NCI-H446 (cell line): ENCODE measurements around the gene FAM110C.
A peak's percentile ranks its signal among the peaks of the same experiment; 100 is the strongest.
"Not testable (repeated sequence)": the region's sequence is repeated elsewhere in the genome, so short reads cannot be mapped to it uniquely, and the experiment has no call there.

Experiments used
- DNase-seq, 2 experiments: peaks; one replicate each; lab custom pipeline; 2025; lab: John Stamatoyannopoulos, UW

FAM110C gene

DNA sequence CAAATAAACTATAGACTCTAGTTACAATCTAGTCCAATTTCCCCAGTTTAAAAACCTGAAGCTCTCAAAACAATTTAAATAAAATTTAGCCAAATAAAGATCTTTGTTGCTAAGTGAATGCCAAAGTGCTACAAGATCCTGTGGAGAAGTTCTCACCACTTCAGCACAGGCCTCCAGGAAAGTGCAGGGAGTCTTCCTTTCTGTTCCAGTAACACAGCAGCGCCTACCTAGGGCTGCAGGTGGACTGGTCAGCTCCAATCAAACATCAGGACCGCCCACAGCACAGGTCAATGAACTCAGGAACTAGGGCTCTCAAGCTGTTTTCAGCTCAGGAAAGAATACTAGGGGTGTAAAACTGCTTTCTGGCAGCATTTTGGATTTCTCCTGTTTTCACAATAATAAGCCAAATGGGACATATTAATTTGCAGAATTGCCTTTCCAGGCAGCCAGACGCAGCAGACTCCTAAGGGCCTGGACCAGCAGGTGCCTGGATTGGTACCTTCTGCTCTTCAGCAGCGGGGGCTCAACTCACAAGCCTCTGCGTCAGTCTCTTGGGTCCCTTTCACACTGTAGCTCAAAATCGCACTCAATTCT lies 1.5 kb downstream of the FAM110C start:
- no peak for DNase-seq

DNA sequence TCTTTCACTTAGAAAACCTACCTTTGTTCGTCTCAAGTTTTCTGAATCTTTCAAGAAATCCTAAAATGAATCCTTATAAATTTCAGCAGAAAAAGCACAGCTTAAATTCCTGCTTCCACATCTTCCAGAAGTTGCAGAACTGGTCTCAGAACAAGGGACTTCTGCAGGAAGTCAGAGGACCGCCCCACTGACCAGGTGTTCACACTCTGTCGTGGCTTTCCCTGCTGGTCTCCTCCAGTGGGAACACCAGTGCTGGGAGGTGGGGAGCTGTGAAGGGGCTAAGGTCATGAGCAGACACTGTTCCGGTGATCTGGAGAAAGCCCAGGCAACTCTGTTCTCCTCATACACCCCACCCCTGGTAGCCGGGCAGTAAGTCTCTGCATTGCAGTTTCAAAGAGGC lies 3.5 kb downstream of the FAM110C start:
- no peak for DNase-seq

DNA sequence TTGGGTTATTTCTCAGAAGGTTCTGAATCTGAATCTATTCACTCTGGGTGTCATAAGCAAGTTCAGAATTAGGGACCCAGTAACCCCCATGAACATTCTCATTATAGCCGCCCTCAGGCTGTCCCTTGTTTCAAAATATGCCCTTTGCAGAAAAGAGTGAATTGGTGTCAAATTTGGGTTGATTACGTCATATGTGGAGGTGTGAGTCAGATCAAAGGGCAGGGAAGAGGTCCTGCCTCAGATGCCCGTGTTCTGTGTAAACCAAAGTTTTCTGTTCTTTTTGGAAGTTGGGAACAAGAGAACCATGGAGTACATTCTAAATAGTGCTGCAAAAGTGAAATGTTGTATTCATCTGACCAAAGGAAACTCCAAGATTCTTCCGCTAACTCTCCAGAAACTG lies 5.8 kb downstream of the FAM110C start:
- no peak for DNase-seq

DNA sequence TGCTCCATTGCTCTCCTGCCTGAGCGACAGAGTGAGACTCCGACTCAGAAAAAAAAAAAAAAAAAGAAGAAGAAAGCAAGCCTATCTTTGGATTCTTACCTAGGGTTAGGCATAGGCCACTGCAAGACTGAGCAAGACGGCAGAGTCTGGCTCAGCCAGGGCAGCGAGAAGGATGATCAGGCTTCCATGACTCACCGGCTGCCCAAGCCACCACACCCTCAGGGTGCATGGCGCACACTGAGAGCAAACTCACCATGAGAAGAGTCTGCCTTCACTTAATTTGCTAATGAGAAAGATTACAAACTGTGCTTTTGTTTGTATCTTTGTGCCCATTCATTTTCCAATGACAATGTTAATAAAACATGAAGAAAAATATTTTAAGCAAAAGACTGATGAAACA lies 8.2 kb downstream of the FAM110C start:
- no peak for DNase-seq

DNA sequence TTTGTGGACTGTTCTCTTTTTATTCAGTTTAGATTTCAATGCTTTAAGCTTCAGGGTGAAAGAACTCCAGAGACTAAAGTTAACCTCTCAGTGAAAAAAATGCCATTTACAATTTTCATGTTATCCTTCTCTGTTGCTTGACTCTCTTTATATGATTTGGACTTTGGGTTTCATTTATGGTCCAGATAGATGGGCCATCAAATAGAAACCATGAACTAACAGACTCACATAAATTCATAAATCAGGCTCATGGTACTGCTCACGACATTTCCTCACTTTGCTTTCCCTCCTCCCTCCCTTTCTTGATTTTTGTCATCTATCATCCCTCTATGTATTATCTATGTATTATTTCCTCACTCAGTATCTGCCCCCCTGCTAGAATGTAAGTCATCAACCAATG lies 10.0 kb downstream of the FAM110C start:
- no peak for DNase-seq

DNA sequence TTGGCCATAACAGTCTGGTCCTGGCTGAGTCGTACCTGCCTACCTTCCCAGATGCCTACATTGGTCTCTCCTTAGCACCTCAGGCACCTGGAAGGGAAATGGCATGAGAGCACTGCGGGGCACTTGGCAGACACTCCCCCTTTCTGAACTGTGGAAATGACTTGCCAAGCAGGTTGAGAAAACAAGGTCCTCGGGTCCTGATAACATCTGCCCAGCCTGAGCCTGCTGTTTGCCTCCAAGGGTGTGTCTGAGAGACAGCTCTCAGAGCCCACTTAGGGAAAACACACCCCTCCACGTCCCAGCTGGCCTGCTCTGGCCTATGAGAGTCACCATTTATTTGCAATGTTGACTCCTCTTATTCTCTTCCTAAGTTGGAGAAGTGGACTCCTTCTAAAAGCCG lies 10.5 kb downstream of the FAM110C start:
- no peak for DNase-seq

DNA sequence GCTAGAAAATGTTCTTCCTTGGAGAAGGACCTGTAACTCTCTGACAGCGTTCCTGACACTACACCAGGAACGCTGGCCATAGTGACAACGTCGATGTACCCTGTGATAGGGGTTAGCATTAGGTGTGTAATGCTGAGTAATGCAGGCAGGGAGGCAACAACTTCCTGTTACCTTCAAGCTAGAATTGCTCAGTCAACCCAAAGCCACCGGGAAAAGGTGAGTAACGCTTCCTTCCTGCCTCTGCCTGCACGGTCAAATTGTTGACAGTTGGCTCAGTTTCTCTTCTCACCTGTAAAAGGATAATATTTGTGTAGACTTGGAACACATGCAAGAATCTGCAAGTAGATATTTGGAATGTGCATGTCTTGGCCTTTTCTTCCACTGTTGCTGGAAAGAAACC lies 12.7 kb downstream of the FAM110C start:
- no peak for DNase-seq

DNA sequence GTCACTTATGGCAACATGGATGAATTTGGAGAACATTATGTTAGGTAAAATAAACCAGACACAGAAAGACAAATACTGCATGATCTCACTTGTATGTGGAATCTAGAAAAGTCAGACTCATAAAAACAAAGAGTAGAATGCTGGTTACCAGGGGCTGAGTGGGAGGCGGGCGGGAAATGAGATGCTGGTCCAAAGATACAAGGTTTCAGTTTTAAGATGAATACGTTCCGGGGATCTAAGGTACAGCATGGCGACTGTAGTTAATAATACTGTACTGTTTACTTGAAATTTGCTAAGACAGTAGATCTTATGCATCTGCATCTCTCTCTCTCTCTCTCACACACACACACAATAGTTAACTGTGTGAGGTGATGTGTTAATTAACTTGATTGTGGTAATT lies 14.2 kb downstream of the FAM110C start:
- DNase-seq = no peak

DNA sequence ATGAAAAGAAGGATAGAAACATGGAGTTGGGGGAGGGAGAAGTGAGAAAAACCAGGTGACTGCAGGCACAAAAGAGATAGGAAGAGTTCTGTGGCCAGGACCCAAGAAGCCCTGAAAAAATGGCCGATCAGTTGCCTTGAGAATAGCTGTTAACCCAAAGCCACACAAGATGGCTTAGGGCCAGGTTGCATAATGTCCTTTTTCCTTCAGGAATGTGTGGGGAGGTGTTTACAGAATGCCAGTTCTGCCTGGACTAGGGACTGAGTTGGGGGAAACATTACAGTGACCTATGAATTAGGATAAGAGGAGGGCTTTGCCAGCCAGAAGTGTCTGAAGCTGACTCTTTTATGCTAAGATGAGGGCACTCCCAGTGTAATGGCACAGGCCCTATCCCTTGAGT lies 17.1 kb downstream of the FAM110C start:
- no peak for DNase-seq

DNA sequence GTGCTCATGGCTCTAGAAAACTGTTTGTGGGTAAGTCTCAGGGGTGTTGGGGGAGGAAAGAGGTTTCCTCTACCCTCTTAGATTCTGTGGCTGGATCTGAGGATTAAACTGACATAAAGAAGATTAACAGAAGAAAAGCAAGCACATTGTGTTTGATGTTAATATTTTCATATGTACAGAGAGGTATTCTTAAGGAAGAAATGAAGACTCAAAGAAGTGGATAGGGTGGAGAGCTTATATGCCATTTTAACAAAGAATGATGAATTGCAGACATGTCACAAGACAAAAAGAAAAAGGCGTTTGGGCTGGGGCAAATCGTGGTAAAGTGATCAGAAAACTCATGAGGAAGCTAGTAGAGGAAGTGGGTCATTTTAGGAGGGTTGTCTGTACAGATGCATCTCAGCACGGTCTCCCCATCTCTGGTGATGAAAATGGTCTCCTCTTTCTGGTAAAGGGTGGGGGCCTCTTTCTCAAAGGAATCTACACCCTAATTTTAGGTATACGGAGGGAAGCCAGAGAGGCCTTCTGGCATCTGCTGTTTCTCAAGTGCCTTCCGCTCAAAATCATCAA lies 17.8 kb downstream of the FAM110C start:
- no peak for DNase-seq

DNA sequence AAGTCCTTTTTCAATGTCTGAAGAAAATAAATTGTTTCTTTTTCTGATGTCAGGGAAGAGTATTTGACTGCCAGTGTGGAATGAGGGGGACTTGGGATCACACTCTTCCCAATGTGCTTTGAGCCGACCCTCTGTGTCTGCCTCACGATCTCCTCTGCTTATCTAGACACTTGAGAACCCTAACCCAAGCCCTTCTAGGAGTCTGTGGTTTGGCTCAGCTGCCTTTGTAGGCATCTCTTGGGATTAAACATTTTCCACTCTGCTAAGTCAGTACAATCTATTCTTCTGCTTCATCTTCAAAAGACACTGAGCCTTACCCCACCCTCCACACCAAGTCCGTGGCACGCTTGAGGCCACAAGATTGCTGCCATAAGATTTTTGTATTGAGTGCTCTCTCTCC lies 19.4 kb downstream of the FAM110C start:
- no peak for DNase-seq

DNA sequence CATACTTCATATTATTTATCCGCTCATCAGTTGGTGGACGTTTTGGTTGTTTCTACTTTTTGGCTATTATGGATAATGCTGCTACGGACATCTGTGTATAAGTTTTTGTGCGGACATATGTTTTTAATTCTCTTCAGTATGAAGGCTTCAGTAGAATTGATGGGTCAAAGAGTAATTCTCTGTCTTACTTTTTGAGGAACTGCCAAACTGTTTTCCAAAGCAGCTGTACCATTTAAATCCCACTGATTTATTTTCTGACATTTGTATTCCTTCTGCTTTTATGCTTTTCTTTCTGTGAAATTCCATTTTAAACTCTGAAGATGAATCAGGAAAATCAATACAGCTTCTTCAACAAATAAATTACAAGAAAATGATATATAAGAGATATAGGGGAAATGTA lies 20.8 kb downstream of the FAM110C start:
- no peak for DNase-seq

DNA sequence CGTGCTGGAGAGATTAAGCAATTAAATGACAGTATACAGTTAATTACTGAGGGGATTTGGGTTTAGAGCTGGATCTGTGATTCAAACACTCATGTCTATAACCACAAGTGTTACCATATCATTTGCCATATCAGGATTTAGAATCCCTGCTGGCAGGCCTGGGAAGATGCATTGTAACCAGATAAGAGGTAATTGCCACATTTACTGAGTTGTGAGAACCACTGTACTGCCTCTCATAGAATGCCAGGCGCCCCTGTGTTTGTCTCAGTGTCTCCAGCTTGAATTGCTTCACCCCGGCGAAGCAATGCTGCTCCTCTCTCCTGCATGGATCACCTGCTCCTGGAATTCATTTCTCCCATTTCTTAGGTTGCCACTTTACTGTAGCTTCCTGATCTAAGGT lies 21.7 kb downstream of the FAM110C start:
- DNase-seq = not testable (repeated sequence)

DNA sequence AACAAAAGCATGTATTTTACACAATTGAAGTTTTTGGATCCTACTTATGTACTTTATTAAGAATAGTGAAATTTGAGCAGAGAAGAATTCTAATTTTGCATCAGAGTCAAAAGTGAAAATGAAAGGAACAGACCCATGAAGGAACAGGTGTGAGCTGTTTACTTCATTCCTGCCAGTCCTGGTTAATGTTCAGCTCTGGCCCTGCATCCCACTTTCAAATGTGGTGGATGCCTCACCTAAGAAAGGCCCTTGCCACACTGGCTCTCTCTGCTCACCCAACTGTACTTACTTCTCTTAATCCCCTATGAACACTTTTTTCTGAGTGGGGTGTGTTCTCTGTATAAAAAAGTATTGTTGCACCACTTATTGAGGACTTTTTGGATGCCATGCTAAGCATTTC lies 22.2 kb downstream of the FAM110C start:
- DNase-seq = no peak

DNA sequence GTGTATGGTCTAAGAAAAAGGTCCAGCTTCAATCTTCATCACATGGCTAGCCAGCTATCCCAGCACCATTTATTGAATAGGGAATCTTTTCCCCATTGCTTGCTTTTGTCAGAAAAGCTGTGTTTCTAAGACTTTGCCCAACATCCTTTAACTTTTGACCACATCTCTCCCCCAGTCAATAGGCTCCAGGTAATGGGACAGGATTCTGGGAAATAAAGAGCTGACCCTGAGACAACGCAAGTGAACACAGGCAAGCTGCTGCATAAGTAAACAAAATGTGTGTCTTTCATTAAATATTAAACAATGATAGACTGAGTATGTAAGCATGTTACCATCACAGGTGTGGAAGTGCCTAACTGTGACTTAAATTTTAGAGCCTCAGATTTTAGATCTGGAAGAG lies 23.0 kb downstream of the FAM110C start:
- DNase-seq = no peak

DNA sequence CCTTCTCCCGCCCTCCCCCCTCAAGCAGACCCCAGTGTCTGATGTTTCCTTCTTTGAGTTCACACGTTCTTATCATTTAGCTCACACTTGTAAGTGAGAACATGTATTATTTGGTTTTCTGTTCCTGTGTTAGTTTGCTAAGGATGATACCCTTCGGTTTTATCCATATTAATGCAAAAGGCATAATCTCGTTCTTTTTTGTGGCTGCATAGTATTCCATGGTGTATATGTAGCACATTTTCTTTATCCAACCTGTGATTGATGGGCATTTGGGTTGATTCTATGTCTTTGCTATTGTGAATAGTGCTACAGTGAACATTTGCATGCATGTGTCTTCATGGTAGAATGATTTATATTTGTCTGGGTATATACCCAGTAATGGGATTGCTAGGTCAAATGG lies 24.1 kb downstream of the FAM110C start:
- DNase-seq = not testable (repeated sequence)

DNA sequence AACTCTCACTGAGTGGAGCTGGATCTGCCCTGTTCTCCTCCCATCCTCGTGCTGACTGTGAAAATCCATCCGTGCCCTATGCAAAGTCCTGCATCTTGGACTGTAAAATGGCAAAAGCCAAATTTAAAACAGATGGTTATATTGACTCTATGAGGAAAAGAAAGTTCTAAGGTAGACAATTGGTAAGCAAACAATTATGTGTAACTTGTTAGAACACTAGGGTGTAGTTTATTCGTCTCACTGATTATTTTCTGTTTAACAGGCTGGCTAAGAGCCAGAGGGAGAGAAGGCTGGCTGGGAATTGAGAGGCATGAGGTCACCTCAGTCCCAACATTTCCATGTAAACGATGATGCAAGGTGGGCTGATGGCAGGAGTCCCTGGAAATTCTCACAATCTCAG lies 26.0 kb downstream of the FAM110C start:
- not testable (repeated sequence) for DNase-seq

DNA sequence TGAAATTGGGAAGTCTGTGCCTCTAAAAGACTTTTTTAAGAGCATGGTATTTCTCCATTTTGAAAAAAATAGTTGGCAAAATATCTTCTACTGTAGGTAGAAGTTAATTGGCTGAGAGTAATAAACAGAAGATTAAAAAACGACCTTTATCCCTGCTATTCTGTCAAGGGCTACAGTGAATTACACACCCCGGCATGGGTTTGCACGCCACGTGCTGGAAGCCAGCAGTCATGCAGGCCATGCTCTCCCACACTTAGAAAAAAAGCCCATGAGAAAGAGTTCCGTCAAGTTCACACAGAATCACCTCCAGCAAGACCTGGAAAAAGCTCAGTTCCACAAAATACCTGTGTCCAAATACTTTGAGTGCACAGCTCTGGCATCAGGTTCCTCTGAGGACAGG lies 26.8 kb downstream of the FAM110C start:
- no peak for DNase-seq

DNA sequence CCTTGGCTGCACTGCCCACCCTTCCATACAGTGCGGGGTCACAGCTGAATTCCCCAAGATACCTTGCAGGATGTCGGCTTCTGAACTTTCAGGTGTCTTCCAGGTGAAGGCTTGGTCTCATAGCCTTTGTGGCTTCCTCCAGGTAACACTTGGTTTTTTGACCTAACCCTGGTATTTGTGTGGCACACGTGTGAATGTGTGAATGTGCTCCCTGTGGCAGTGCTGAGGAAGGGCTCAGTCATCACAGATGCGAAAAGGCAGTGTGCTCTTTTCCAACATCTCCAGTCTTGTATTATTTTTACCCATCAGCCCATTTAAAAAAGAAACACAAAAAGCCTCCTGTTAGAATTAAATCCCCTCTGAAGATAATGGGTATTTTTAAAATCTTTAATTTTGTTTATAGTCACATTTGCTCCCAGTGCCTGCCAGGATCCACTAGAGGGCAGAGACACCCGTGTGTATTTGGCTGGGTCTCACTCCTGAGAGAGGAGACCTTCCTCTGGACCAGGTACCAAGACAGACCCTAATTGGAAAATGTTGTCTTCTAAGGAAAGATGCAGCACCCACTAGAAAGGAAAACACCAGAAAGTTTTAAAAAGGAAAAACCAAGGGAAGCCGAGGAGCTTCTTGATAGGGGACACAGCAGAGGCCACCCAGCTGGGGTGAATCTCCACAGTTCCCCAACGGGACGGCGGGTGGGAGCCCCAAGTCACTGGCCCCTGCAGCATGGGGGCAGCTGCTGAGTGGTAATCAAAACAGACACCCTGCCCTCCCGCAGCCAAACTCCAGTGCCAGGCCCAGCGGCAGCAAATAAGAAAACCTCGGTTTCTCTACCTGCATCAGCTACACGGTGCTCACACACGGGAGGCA lies 27.7 kb downstream of the FAM110C start:
- DNase-seq = no peak

DNA sequence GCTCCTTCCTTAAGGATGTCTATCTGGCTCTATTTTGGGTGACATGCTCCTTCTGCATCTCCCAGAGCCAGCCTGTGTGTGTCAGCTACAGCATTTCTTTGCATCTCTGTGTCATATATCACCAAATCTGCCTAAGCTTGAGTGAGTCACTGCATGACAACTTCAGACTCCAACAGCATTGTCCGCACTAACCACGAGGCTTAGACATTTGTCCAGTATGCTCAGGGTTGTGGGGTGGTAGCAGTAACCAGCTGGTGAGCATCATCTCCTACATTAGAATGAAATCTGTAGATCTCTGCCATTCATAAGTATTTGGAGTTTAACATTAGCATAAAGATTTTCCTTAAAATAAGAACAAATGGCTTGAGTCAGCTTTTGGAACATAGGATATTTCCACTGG lies 30.4 kb downstream of the FAM110C start:
- not testable (repeated sequence) for DNase-seq

DNA sequence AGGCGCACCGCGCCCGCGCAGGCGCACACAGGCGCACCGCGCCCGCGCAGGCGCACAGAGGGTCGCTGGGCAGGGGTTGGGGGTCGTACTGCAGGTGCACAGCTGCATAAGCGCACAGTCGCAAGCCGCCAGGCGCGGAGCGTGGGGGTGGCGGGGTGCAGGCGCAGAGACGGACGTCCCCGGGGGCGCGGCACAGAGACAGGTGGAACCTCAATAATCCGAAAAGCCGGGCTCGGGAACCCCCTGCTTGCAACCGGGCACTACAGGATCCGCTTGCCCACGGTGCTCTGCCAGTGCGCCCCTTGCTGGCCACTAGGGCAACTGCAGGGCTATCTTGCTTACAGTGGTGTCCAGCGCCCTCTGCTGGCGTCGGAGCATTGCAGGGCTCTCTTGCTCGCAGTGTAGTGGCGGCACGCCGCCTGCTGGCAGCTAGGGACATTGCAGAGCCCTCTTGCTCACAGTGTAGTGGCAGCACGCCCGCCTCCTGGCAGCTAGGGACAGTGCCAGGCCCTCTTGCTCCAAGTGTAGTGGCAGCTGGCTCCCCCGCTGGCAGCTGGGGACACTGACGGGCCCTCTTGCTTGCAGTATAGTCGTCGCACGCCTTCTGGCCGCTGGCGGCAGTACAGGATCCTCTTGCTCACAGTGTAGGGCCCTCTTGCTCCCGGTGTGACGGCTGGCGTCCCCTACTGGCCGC lies 34.9 kb downstream of the FAM110C start:
- peak in 1 of 2 experiments; percentile 32 for DNase-seq

DNA sequence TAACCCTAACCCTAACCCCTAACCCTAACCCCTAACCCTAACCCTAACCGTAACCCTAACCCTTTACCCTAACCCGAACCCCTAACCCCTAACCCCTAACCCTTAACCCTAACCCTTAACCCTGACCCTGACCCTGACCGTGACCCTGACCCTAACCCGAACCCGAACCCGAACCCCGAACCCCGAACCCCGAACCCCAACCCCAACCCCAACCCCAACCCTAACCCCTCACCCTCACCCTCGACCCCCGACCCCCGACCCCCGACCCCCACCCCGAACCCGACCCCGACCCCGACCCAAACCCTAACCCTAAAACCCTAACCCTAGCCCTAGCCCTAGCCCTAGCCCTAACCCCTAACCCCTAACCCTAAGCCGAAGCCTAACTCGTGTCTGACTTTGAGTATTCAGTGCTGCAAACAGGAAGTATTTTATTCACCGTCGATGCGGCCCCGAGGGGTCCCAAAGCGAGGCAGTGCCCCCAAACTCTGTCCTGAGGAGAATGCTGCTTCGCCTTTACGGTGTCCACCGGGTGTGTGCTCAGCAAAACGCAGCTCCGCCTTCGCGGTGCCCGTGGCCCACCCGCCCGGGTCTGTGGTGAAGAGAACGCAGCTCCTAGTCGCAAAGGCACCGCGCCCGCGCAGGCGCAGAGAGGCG lies 36.0 kb downstream of the FAM110C start:
- DNase-seq = peak in 1 of 2 experiments; percentile 41
